COLO668 (cell line): Measurements from ENCODE around the gene MSRB1.
"Not testable (repeated sequence)": the region's sequence is repeated elsewhere in the genome, so short reads cannot be mapped to it uniquely, and the experiment has no call there.

Source experiments
- DNase-seq: peaks from one replicate; lab custom pipeline; 2025; ENCODE audit not compliant: unreplicated experiment; lab: John Stamatoyannopoulos, UW

MSRB1 gene

GRCh38 chr16:1941162-1942046 is 1.6 kb downstream of the MSRB1 start:
- DNase-seq = peak; percentile 87

GRCh38 chr16:1940273-1941161 is 2.5 kb downstream of the MSRB1 start:
- DNase-seq = peak; percentile 77

GRCh38 chr16:1939833-1940232 is 3.2 kb downstream of the MSRB1 start:
- DNase-seq = not testable (repeated sequence)

GRCh38 chr16:1938910-1939309 is 4.1 kb downstream of the MSRB1 start:
- DNase-seq = no peak

- DNase-seq = no peak
These were observed 4.7 kb downstream of the MSRB1 start for GRCh38 chr16:1938316-1938715.

- no peak for DNase-seq
These were observed 6.0 kb downstream of the MSRB1 start for GRCh38 chr16:1936945-1937479.

GRCh38 chr16:1933097-1933661 is 9.8 kb downstream of the MSRB1 start:
- DNase-seq = no peak

GRCh38 chr16:1932050-1933028 is 10.7 kb downstream of the MSRB1 start:
- peak; percentile 70 for DNase-seq

- DNase-seq = no peak
These were observed 12.7 kb downstream of the MSRB1 start for GRCh38 chr16:1930338-1930720.

- DNase-seq = peak; percentile 91
These were observed 13.2 kb downstream of the MSRB1 start for GRCh38 chr16:1929578-1930337.

- DNase-seq = no peak
These were observed 13.9 kb downstream of the MSRB1 start for GRCh38 chr16:1929105-1929504.

- no peak for DNase-seq
These were observed 16.7 kb downstream of the MSRB1 start for GRCh38 chr16:1926271-1926670.

GRCh38 chr16:1924095-1924494 is 18.9 kb downstream of the MSRB1 start:
- DNase-seq = no peak

GRCh38 chr16:1923299-1924034 is 19.5 kb downstream of the MSRB1 start:
- DNase-seq = peak; percentile 47

GRCh38 chr16:1922357-1922756 is 20.6 kb downstream of the MSRB1 start:
- DNase-seq = no peak

GRCh38 chr16:1920727-1921171 is 22.2 kb downstream of the MSRB1 start:
- DNase-seq = peak; percentile 30

- not testable (repeated sequence) for DNase-seq
These were observed 22.9 kb downstream of the MSRB1 start for GRCh38 chr16:1920122-1920521.

- DNase-seq = peak; percentile 37
These were observed 23.5 kb downstream of the MSRB1 start for GRCh38 chr16:1919327-1919998.
